Measurements from ENCODE around the gene VGLL4. TPM values are rescaled to one million over a fixed set of nuclear protein-coding genes. Genes with fewer than 3 reads are reported as not detected.
A peak's percentile ranks its signal among the peaks of the same experiment; 100 is the strongest.

Gene VGLL4
- polyA plus RNA-seq, 3 donors = 8.5 to 13.2 (median 10.0) TPM

DNA sequence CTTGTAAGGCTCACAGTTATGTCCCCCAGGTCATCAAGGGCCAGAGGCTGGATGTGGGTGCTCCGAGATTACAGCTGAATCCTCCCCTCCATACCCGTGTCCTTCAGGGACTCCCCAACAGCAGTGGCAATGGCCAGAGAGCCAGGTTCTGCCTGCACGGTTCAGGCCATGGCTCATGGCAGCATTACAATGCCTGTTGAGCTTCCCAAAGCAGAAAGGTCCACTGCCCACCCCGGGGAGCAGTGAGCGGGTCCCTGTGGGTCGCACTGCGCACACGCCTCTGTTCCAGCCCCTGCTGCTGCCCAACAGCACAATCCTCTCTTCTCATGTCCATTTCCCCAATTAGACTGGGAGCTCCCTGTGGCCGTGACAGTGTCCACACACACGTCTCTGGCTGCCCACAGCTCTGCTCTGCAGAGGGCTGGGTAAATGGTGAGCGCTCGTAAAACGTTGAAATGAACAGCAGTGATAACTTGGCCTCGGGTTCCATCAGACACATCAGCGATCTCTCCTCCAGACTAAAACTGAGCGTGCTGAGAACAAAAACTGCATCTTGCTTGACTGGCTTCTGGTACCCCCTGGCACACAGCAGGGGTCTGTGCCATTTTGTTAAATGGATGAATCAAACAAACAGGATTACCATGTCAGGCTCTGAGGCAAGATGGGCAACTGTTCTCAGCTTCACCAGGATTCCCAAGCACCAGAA, 80.4 kb downstream of the VGLL4 start:
- peaks cover 32 to 84% of the 10 kb centered on the region in 2 donors for H3K36me3 ChIP-seq (replicated peaks in 1 of 2; ENCODE audit: control insufficient read depth in 1 of 2, insufficient read depth in 2 of 2, low read length in 2 of 2)
- TF ChIP-seq, protein P1, sequence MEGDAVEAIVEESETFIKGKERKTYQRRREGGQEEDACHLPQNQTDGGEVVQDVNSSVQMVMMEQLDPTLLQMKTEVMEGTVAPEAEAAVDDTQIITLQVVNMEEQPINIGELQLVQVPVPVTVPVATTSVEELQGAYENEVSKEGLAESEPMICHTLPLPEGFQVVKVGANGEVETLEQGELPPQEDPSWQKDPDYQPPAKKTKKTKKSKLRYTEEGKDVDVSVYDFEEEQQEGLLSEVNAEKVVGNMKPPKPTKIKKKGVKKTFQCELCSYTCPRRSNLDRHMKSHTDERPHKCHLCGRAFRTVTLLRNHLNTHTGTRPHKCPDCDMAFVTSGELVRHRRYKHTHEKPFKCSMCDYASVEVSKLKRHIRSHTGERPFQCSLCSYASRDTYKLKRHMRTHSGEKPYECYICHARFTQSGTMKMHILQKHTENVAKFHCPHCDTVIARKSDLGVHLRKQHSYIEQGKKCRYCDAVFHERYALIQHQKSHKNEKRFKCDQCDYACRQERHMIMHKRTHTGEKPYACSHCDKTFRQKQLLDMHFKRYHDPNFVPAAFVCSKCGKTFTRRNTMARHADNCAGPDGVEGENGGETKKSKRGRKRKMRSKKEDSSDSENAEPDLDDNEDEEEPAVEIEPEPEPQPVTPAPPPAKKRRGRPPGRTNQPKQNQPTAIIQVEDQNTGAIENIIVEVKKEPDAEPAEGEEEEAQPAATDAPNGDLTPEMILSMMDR (IDR thresholded peaks at IDR 0.05) = no peak
- Mint-ChIP-seq H3K4me1 (peaks cover 1% of the 10 kb centered on the region), H3K4me3 (no peak overlapping the region), H3K36me3 (peaks cover 51 to 83% of the 10 kb centered on the region in 2 donors), H3K27me3 (ENCODE audit: low read depth in 3 of 3) (no peaks in the 10 kb centered on the region), H3K27ac (peak overlapping the region in 6 of 7 donors; percentile 3 to 75 (median 54)), H3K9me3 (no peaks in the 10 kb centered on the region)
- intact Hi-C loops (cut with micrococcal nuclease) = no loop called here
- no peak overlapping the region for H3K9ac ChIP-seq (ENCODE audit: insufficient read depth, low read length, poor library complexity, severe bottlenecking)
- H3K4me3 ChIP-seq (replicated peaks in 1 of 3; ENCODE audit: low read depth in 2 of 3, low read length in 3 of 3) = no peak overlapping the region
- H3K4me2 ChIP-seq (replicated peaks; ENCODE audit: extremely low read depth, low read length, poor library complexity, severe bottlenecking) = no peak overlapping the region
- no peaks in the 10 kb centered on the region for H3K4me1 ChIP-seq (ENCODE audit: control insufficient read depth in 1 of 2, insufficient read depth in 2 of 2, low read length in 2 of 2)
- H3K79me2 ChIP-seq (ENCODE audit: insufficient read depth, low read length) = peaks cover 18% of the 10 kb centered on the region
- no peaks in the 10 kb centered on the region for H3K9me3 ChIP-seq (replicated peaks in 1 of 2; ENCODE audit: control insufficient read depth in 1 of 2, insufficient read depth in 1 of 2, low read length in 2 of 2)
- no peak for DNase-seq
- H3K27me3 ChIP-seq (ENCODE audit: control insufficient read depth in 2 of 2, insufficient read depth in 2 of 2, low read length in 2 of 2) = no peaks in the 10 kb centered on the region
- no peak overlapping the region for H3K27ac ChIP-seq (ENCODE audit: low read depth in 1 of 2, low read length in 2 of 2)
- no peak overlapping the region for H2AFZ ChIP-seq (ENCODE audit: insufficient read depth, low read depth, low read length, poor library complexity, severe bottlenecking)
- peaks cover 87% of the 10 kb centered on the region for H4K20me1 ChIP-seq (ENCODE audit: insufficient read depth, low read length)
- 96% methylated on average over 16 of the region's 16 CpGs for WGBS (ENCODE audit: insufficient coverage)

DNA sequence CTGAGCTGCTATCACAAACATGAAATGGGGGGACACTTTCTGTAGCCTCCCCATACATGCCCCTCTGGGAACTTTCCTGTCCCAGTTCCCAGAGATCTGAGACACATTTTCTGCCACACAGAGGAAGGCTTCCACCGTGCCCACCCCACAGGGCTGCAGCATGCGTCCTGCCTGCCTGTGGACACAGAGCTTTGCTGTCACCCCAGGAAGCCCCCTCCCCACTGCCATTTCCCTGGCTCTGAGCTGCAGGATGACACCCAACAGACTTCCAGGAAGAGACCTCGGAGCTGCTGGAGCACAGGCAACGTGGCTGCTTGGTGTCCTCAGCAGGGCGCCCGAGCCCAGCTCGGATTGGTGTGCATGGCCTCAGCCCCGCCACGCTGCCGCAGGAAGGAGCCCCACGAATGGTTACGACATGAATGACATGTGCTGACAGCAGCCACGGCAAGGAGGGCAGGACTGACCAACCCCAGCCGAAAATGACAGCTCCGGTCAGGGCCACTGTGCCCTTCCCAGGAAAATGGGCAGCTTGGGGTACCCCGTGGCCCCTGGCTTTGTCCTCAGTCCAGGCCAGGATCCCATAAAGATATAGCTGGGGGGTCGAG, 81.3 kb downstream of the VGLL4 start:
- Mint-ChIP-seq H3K4me3 (no peak overlapping the region), H3K27me3 (ENCODE audit: low read depth in 3 of 3) (no peaks in the 10 kb centered on the region), H3K36me3 (peaks cover 50 to 83% of the 10 kb centered on the region in 2 donors), H3K4me1 (peaks cover 1% of the 10 kb centered on the region), H3K9me3 (no peaks in the 10 kb centered on the region), H3K27ac (peak overlapping the region in 5 of 7 donors; percentile 35 to 76 (median 62))
- Histone ChIP-seq H4K20me1 (ENCODE audit: insufficient read depth, low read length) (peaks cover 87% of the 10 kb centered on the region), H3K4me3 (replicated peaks in 1 of 3; ENCODE audit: low read depth in 2 of 3, low read length in 3 of 3) (no peak overlapping the region), H3K27me3 (ENCODE audit: control insufficient read depth in 2 of 2, insufficient read depth in 2 of 2, low read length in 2 of 2) (no peaks in the 10 kb centered on the region), H3K79me2 (ENCODE audit: insufficient read depth, low read length) (peaks cover 9% of the 10 kb centered on the region), H3K9ac (ENCODE audit: insufficient read depth, low read length, poor library complexity, severe bottlenecking) (no peak overlapping the region), H3K27ac (ENCODE audit: low read depth in 1 of 2, low read length in 2 of 2) (no peak overlapping the region), H2AFZ (ENCODE audit: insufficient read depth, low read depth, low read length, poor library complexity, severe bottlenecking) (no peak overlapping the region), H3K36me3 (replicated peaks in 1 of 2; ENCODE audit: control insufficient read depth in 1 of 2, insufficient read depth in 2 of 2, low read length in 2 of 2) (peaks cover 40 to 89% of the 10 kb centered on the region in 2 donors), H3K4me2 (replicated peaks; ENCODE audit: extremely low read depth, low read length, poor library complexity, severe bottlenecking) (no peak overlapping the region), H3K4me1 (ENCODE audit: control insufficient read depth in 1 of 2, insufficient read depth in 2 of 2, low read length in 2 of 2) (no peaks in the 10 kb centered on the region), H3K9me3 (replicated peaks in 1 of 2; ENCODE audit: control insufficient read depth in 1 of 2, insufficient read depth in 1 of 2, low read length in 2 of 2) (no peaks in the 10 kb centered on the region)
- 87% methylated on average over 17 of the region's 17 CpGs for WGBS (ENCODE audit: insufficient coverage)
- no peak for DNase-seq
- intact Hi-C loops (cut with micrococcal nuclease) = no loop called here
- TF ChIP-seq, protein P1 (IDR thresholded peaks at IDR 0.05) = no peak
